GM21786 (cell line): ENCODE results near the gene FAM53B.
"Not testable (repeated sequence)": the region's sequence is repeated elsewhere in the genome, so short reads cannot be mapped to it uniquely, and the experiment has no call there.

Source experiments
- ATAC-seq: cut with Tn5 transposase; IDR thresholded peaks from one replicate; pipeline ENCODE4 v1.9.1; 2021; ENCODE audit not compliant: unreplicated experiment

The FAM53B gene

DNA sequence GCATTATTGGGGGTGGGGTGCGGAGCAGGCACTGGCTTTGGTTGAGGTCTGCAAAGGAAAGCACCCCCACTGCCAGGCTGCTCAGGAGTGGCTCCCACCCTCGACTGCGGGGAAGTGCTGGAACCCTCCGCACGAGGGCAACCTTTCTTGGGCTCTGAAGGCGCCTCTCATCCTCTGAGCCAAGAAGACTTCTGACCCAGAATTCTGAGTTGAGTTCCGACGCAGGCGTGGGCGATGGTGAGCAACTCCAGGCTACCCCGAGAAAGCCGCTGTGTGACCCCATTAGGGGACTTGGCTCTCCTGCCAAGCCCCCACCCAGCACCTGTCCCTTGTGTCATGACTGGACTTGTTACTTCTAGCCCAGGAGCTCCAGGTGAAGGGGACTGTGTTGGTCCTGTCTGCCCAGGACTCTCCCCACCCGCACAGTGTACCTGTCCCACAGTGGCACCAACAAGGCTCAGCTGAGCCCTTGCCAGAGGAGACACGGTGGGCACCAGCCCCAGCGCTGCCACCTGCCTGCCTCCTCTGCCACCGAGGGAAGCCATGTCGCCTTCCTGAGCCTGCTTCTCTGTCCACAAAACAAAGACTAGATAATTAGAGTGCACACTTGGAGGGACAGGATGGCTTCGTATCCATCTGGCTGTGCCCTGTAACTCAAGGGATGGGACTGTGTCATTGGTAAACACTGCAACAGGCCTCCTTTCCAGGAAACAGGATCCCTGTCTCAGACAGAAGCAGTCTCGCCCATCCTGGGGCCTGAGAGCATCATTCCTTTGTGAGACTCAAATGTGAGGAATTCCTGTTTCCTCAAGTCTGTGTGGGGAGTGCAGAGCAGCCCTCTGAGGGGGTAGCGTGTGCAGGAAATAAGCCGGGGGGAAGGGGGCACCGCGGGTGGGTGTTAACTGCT is 153.7 kb downstream of the FAM53B start:
- ATAC-seq: no peak

GRCh38 chr10:124589491-124590041 is 154.6 kb downstream of the FAM53B start:
- no peak for ATAC-seq

DNA sequence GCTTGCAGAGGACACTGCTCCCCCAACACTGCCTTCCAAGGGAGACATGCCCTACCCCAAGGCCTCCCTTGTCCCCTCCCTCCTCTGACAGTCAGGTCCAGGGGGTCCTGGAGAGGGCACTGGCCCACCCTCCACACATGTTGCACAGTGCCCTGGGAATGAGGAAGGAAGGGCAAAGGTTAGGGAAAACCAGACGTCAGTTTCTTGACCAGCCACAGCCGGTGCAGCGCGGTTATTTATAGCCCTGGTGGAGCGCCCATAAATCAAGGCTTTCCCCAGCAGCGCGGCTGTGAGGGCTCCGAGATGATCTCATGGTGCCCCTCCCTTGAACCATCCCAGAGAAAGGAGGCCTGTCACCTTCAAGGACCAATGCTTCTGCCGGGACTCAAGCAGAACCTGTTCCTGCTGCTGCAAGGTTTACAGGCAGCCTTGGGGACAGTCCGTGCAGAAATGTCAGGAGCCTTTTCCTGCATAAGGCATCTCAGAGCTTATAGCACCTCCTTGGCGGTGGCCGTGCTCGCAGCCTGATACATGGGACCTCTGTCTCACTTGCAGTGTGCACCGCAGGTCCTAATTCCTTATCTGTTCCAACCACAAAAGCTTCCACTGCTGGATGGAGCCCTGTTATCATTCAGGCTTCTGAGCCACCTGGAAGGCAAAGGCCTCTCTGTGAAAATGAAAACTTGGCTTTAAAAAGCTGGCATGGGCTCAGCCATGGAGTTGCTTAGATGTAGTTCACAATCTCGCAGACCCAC is 155.3 kb downstream of the FAM53B start:
- no peak for ATAC-seq

DNA sequence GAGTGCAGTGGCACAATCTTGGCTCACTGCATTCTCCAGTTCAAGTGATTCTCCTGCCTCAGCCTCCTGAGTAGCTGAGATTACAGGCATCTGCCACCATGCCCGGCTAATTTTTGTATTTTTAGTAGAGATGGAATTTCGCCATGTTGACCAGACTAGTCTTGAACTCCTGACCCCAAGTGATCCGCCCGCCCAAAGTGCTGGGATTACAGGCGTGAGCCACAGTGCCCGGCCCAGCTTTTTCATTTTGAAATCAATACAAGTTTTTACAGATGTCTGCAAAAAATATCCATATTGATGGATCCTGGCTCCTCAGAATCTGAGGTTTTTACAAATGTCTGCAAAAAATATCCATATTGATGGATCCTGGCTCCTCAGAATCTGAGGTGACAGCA is 155.8 kb downstream of the FAM53B start:
- ATAC-seq: not testable (repeated sequence)

DNA sequence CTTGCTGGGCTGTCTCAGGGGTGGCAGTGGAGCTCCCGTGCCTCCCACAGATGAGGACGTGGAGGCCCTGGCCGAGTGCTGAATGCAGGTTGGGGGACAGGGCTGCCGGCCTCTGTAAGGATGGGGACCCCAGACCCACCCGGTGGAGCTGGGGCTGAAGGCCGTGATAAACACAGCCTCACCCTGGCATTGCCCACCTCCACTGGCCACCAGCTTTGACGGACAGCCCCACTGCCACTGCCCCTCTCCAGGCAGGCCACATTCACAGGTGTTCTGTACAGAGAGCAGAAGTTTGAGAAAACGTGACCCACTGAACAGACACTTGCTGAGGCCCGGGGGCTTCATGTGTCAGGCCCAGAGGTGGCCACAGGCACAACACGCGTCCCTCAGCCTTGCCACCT is 156.4 kb downstream of the FAM53B start:
- no peak for ATAC-seq

GRCh38 chr10:124586142-124586541 is 158.0 kb downstream of the FAM53B start:
- no peak for ATAC-seq

- no peak for ATAC-seq
These were observed 165.2 kb downstream of the FAM53B start for GRCh38 chr10:124579011-124579399.

- ATAC-seq: no peak
These were observed 165.8 kb downstream of the FAM53B start for GRCh38 chr10:124578231-124579010.

GRCh38 chr10:124577651-124578050 is 166.5 kb downstream of the FAM53B start:
- no peak for ATAC-seq

DNA sequence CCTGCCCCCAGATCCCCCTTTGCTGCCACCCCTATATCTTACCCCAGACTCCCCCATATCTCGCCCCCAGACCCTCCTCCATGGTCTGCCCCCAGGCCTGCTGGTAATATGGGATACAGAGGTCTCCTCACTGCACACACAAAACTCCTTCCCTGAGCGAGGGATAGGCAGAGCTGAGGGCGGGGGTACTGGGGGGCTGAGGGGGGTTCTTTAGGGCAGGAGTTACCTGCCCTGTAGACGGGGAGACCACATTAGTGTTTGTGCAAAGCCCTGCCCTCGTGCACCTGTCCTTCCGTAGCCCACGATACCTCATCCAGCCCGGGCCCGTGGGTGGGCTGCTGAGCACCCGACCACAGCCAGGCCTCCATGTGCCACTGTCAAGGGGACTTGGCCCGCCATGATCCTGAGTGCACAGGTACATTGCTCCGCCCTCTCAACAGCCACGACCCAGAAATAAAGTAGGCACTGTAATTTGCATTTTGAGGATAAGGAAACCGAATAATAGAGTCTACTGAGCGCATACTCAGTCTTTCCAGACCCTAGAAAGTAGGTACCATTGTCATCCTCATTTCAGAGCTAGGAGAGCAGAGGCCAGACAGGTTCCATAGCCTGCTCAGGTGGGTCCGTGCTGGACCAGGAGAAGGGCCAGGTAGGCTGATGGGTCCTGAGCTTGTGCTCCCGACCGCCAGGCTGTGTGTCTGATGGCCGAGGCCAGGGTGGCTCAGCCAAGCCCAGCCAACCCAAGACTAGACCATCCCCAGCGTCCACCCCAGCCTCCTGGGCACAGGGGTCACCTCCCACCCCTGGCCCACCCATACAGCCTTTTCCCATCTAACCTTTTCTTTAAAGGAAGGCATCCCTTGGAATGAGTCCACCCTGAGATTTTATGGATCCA is 167.4 kb downstream of the FAM53B start:
- ATAC-seq: no peak

DNA sequence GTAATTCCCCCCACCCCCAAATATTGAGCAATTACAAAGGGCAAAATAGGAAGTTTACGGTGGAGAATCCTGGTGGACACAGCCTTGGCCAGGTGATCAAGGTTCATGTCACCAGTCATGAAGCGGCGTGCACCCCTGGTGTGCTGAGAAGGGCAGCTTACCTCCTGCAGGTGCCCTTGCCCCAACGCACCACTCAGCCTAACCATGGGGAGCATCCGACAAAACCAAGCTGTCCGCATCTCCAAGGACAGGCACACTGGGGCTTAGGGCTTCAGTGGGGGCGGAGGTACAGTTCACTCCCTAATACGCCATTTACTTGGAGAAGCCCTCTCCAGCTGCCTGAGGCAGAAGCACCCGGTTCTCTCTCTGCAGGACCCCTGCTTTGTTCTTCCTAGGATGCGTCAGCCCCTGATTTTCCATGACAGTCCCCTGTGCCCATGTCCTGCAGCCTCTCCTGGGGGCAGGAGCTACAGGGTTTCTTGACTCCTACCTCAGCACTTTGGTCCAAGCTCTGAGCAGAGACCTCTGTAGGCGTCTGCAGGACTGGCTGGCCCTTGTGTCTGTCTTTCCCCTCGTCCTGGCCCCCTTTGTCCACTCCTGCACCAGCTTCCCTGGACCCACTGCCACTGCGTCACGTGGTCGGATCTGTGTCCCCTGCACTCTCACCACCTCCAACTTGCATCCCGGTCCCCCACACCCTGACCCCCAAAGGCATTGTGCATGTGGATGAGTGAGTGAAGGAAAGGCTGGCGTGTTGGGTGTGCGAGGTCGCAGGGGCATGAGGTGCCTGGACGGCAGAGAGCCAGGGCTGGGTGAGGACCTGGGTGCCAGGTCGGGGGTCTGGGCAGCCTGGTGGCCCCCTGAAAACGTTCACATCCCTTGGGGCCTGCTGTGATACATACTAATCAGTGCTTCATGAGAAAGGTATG is 168.8 kb downstream of the FAM53B start:
- ATAC-seq: no peak

GRCh38 chr10:124574456-124575070 is 169.6 kb downstream of the FAM53B start:
- no peak for ATAC-seq

DNA sequence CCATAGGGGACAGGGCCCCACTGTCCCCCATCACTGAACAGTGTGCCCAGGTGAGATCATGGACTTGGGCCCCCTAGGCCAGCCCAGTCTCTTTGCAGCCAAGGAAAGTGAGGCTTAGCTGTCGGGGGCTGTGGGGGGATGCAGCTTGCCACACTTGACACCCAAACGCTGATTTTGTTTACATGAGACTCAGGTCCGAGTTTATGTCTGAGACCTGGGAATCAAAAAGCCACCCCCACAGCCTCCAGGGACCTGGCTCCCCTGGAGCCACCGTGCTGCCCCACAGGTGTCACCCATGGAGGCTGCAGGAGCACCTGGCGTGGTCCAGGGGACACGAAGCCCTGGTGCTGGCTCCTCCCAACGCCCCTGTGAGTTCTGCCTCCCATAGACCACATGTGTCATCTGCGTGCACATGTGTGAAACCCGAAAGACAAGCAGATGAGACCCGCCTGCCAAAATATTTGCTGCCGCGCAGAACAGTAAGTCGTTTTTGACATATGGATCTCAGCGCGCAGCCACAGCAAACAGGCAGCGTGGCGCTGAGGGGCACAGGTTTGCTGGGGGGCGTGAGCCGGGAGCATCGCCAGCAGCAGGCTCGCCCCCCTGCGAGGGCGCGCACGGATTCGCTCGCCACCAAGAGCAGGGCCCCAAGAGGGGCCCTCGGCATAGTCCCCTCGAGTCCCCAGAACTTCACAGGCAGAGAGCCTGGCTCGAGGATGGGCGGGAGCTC is 170.3 kb downstream of the FAM53B start:
- ATAC-seq: no peak

- ATAC-seq: no peak
These were observed 171.4 kb downstream of the FAM53B start for GRCh38 chr10:124572751-124573150.

DNA sequence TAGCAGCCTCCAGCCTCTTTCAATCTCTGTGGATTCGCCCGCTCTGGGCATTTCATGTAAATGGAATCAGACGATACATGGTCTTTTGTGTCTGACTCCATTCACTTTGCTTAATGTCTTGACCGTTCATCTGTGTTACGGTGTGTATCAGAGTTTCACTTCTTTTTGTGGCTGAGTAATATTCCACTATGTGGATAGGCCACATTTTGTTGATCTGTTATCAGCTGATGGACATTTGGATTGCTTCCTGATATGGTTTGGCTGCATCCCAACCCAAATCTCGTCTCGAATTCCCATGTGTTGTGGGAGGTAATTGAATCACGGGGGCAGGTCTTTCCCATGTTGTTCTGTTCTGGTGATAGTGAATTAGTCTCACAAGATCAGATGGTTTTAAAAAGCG is 173.5 kb downstream of the FAM53B start:
- ATAC-seq: no peak

DNA sequence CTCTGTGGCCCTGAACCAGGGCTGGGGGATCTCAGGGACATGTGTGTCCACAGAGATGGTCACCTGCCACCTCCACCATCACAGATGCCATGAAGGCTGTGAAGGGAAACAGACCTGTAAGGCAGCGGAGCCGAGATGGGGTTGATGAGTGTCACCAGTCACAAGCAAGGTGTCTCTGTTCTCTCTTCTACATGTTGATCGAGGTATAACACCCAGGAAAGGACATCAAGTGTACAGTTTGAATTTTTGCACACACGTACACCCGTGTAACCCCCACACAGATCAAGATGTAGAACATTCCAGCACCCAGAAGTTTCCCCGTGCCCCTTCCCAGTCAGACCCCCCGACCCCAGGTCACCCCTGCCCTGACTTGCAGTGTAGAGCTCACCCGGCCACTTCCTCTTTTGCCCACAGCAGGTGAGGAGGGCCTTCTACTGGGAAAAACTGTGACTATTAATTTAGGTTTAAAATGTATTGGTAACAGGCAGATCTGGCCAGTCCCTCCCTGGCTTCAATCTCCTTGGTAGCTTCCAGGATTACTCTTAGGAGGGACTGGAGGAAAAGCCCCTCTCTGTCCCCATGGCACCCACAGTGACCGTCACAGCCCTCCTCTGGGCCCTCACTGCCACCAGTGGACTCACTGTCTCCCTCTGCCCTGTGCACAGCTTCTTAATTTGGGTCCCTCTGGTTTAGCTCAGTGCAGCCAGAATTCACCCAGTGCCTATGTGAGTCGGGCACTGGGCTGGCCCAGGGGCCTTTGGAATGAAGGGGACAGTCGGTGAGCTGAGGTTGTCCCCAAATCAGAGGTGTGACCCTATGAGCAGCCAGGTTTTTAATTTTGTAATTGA is 174.3 kb downstream of the FAM53B start:
- no peak for ATAC-seq
